ENCODE data around the gene USH1G.

Gene USH1G

DNA sequence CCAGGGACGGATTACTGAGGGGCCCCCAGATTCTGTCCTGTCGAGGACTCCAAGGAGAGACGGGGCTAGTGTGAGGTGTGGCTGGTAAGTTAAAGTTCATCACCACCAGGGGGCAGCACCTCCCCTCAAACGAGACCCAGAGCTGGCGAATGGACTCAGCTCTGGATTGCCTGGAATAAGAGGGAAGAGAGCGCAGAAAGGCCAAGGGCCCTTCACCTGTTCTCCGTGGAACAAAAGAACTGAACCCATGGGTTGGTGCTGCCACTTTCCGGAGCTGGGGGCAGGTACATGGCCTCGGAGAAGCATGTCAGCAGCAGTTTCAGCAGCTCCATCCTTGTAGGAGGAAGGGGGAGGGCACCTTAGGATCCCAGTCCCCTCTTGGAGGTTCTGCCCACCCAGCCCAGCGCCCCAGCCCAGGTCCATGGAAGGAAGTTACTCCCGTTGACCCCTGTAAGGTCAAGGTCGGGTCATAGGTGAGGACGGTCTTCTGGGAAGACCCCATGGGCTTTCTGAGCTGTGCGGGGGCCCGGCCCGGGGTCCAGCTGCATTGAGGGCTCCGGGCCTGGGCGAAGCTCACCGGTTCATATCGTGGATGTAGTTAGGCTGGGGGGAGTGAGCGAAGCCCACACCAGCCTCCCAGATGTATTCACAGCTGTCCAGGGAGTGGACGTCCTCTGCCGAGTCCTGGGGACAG is 38.7 kb upstream of the USH1G start:
- no peaks in the 10 kb centered on the region for H3K36me3 Mint-ChIP-seq (ENCODE audit: low read depth)
- peak; percentile 95 for DNase-seq
- no peaks in the 10 kb centered on the region for H3K9me3 Mint-ChIP-seq
- H3K4me3 Mint-ChIP-seq: no peak overlapping the region
- peaks cover 14% of the 10 kb centered on the region for H3K4me1 Mint-ChIP-seq
- H3K27me3 Mint-ChIP-seq (ENCODE audit: low read depth, poor library complexity): peaks cover 54% of the 10 kb centered on the region
- no peak overlapping the region for H3K27ac Mint-ChIP-seq
- TF ChIP-seq, protein P1, sequence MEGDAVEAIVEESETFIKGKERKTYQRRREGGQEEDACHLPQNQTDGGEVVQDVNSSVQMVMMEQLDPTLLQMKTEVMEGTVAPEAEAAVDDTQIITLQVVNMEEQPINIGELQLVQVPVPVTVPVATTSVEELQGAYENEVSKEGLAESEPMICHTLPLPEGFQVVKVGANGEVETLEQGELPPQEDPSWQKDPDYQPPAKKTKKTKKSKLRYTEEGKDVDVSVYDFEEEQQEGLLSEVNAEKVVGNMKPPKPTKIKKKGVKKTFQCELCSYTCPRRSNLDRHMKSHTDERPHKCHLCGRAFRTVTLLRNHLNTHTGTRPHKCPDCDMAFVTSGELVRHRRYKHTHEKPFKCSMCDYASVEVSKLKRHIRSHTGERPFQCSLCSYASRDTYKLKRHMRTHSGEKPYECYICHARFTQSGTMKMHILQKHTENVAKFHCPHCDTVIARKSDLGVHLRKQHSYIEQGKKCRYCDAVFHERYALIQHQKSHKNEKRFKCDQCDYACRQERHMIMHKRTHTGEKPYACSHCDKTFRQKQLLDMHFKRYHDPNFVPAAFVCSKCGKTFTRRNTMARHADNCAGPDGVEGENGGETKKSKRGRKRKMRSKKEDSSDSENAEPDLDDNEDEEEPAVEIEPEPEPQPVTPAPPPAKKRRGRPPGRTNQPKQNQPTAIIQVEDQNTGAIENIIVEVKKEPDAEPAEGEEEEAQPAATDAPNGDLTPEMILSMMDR (IDR thresholded peaks at IDR 0.05): peak; percentile 69

DNA sequence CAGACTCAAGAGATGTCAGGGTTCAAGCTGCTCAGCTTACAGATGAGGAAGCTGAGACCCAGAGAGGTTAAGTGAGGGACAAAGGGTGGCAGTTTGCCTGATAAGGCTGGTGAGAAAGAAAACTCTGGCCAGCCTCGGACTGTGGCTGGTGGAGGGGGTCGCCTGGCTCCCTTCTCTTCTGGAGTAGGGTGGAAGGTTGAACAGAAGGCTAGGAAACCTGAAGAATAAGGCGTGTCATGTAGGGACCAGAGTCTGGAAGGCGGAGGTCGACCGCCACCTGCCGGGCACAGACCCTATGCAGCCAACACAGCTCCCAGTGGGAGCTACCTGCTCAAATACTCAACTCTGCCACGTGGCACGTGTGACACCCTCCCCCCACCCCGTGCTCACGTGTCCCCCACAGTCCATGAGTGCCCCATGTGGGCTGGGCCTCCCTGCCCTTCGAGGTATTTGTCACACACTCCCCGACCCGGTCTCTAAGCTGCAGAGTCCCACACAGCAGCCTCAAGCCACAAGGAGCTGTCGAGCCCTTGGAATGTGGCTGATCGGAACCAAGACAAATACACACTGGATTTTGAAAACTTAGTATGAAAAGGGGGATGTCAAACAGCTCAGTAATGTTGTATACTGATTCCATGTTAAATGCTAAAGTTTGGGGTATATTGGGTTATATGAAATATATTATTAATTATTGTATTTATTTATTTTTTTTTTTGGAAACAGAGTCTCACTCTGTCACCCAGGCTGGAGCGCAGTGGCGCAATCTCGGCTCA is 37.7 kb upstream of the USH1G start:
- H3K36me3 Mint-ChIP-seq (ENCODE audit: low read depth): no peaks in the 10 kb centered on the region
- peaks cover 58% of the 10 kb centered on the region for H3K27me3 Mint-ChIP-seq (ENCODE audit: low read depth, poor library complexity)
- no peaks in the 10 kb centered on the region for H3K9me3 Mint-ChIP-seq
- H3K27ac Mint-ChIP-seq: no peak overlapping the region
- no peak overlapping the region for H3K4me3 Mint-ChIP-seq
- TF ChIP-seq, protein P1 (IDR thresholded peaks at IDR 0.05): peak; percentile 66
- peaks cover 14% of the 10 kb centered on the region for H3K4me1 Mint-ChIP-seq
- peak; percentile 74 for DNase-seq

DNA sequence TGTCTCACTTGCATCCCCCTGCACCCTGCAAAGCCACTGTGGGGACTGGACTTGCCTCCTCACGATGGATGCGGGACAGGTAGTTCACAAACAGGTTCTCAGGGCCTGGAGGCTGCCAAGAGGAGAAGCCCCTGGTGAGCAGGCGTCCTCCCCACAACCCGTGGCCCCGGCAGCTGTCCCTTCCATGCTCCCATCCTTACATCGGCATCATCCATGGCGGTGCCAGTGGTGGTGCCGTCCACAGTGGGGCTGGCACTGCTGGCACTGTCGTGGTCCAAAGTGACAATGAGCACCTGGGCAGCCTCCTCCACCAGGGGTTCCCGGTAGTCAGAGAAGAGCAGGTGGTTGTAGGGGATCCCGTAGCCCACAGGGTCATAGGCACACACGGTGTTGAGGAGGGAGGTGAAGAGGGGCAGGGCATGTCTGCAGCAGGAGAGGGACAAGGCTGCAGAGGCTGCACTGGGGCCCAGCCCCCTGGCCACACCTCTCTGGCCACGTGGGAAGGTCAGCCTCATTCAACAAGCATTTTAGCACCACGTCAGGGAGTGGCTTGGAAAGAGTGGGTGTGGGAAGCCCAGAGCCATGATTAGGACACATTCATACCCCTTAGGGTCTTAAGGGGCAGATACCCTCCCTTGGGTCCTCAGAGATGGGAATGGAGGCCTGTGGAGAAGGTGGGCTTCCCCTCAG is 36.9 kb upstream of the USH1G start:
- Mint-ChIP-seq H3K4me3 (no peak overlapping the region), H3K9me3 (no peaks in the 10 kb centered on the region), H3K27me3 (ENCODE audit: low read depth, poor library complexity) (peaks cover 60% of the 10 kb centered on the region), H3K36me3 (ENCODE audit: low read depth) (no peaks in the 10 kb centered on the region), H3K27ac (no peak overlapping the region), H3K4me1 (peaks cover 14% of the 10 kb centered on the region)
- TF ChIP-seq, protein P1 (IDR thresholded peaks at IDR 0.05): no peak
- DNase-seq: no peak

DNA sequence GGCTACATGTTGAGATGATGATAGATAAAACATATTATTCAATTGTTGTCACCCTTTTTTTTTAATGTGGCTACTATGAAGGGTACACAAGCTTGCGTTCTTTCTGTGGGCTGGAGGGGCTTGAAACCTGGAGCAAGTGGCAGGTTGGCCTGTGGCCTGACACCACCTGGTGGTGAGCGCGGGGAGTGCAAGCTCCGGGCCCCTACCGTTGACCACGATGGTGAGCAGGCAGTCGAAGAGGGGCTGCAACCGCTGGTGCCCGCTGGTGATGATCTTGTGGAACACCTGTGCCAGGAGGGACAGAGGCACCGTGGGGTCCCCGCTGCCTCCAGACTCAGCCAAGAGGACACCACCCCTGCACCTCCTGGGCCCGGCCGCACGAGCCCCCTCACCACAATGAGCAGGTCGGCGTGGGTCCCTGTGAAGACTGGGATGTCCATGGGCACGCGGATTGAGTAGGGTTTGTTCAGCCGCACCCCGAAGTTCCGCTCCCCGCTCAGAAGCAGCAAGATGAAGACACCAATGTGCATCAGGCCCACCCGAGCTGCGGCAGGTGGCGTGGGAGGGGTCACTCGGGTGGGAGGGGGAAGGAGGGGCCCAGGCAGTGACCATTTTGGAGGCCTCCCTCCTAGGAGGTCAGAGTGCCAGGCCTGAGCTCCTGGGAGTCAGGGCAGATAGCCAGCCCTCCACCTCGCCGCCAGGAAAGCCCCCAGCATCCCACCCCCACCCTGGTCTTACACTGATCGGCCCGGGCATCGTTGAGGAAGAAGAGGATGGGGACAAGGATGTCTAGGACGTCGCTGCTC is 35.1 kb upstream of the USH1G start:
- no peak overlapping the region for H3K27ac Mint-ChIP-seq
- no peaks in the 10 kb centered on the region for H3K36me3 Mint-ChIP-seq (ENCODE audit: low read depth)
- H3K9me3 Mint-ChIP-seq: no peaks in the 10 kb centered on the region
- H3K27me3 Mint-ChIP-seq (ENCODE audit: low read depth, poor library complexity): peaks cover 60% of the 10 kb centered on the region
- DNase-seq: peak; percentile 97
- H3K4me1 Mint-ChIP-seq: peaks cover 14% of the 10 kb centered on the region
- no peak overlapping the region for H3K4me3 Mint-ChIP-seq
- TF ChIP-seq, protein P1 (IDR thresholded peaks at IDR 0.05): peak; percentile 97

DNA sequence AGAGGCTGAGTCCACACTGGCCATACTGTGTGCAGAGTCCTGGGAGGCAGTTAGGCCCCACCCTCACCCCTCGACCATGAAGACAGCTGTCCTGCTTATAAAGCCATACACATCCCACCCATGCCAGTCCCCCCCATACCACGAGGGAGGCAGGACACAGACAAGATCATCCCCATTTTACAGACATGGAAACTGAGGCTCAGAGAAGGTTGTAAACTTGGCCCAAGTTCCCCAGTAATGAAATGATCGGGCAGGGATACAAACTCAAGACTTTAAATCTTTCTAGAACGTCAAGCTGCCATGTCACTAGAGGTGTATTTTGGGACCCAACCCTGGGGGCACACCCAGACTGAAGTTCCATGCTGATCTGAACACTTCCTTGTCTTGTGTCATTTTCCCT is 33.0 kb upstream of the USH1G start:
- Mint-ChIP-seq H3K4me1 (peaks cover 14% of the 10 kb centered on the region), H3K9me3 (no peaks in the 10 kb centered on the region), H3K4me3 (no peak overlapping the region), H3K27me3 (ENCODE audit: low read depth, poor library complexity) (peaks cover 69% of the 10 kb centered on the region), H3K36me3 (ENCODE audit: low read depth) (no peaks in the 10 kb centered on the region), H3K27ac (no peak overlapping the region)
- TF ChIP-seq, protein P1 (IDR thresholded peaks at IDR 0.05): no peak
- no peak for DNase-seq
